ENCODE measurements around the gene NTN1.

The NTN1 gene

DNA sequence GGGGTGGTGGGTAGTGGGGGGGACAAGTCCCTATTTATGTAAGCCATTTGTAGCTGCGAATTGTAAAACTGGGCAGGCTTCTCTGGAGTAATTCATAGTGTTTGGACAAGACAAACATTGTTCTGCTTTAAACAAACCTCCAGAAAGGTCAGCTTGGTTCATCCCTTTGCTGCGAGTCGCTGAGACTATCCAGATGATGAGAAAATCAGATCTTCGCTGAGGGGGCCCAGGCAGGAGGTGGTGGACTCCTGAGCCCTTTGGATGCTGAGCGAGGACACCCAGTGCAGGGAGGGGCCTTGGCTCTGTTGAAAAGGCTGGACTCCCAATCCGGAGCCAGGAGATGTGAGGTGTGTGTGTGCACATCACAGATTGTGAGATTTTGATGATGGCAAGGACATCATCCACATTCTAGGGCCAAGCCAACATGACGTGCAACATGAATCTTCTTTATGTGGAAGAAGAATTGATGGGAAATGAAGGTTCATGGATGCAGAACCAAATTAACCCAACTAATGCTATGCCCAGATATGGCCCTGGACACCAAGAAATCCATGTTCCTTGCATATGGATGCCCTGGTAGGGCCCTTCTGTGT, 15.0 kb upstream of the NTN1 start:
- no peak for DNase-seq (ENCODE audit: low read depth, low spot score)

DNA sequence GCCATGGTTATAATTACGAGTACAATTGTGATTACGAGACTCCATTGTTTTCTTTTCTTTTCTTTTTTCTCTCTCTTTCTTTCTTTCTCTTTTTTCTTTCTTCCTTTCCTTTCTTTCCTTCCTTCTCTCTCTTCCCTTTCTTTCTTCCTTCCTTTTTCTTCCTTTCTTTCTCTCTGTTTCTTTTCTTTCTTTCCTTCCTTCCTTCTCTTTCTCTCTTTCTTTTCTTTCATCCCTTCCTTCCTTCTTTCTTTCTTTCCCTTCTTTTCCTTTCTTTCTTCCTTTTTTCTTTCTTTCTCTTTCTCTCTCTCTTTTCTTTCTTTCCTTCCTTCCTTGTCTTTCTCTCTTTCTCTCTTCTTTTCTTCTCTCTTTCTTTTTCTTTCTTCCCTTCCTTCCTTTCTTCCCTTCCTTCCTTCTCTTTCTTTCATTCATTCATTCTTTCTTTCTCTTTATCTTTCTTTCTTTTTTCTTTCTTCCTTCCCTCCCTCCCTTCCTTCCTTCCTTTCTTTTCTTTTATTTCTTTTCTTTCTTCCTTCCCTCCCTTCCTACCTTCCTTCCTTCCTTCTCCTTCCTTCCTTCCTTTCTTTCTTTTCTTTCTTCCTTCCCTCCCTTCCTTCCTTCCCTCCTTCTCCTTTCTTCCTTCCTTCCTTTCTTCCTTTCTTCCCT, 14.1 kb upstream of the NTN1 start:
- DNase-seq (ENCODE audit: low read depth, low spot score), result no peak

GRCh38 chr17:9009096-9009495, 12.2 kb upstream of the NTN1 start:
- no peak for DNase-seq (ENCODE audit: low read depth, low spot score)

GRCh38 chr17:9009737-9010136, 11.6 kb upstream of the NTN1 start:
- no peak for DNase-seq (ENCODE audit: low read depth, low spot score)

GRCh38 chr17:9011001-9011400, 10.3 kb upstream of the NTN1 start:
- no peak for DNase-seq (ENCODE audit: low read depth, low spot score)

- no peak for DNase-seq (ENCODE audit: low read depth, low spot score)
Observed at GRCh38 chr17:9016941-9017552, 4.3 kb upstream of the NTN1 start.

GRCh38 chr17:9018726-9019125, 2.6 kb upstream of the NTN1 start:
- DNase-seq (ENCODE audit: low read depth, low spot score), result no peak

DNA sequence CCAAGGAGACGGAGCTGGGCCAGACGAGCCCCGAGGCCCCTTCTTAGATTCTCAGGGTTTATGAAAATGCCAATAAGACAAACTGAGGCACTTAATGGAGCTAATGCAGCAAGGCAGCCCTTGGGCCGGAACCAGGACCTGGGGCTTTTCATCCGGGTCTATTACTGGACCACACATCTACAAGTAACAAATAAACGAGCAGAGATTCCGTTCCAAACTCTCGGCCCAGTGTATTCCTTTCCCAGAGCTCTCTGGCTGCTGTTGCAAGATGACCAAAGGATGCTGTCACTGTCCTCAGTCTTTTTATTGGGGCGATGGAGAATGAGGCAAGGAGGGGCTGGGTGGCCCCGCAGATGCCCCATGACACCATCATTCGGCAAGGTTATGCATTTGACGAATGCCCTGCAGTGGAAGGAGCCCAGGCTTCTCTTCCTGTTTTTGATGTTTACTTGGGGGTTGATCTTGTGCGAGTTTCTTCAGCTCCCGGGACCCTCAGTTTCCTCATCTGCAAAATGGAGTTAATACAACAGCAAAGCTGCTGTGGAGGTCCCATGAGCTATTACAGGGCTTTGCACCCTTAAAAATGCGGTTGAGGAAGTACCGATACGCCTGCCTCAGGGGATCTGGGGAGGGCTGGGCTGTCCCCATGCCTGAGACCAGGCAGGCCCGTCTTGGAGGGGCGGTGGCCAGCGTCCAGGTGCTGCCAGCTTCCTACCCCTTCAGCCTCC, 1.1 kb upstream of the NTN1 start:
- DNase-seq (ENCODE audit: low read depth, low spot score), result no peak

DNA sequence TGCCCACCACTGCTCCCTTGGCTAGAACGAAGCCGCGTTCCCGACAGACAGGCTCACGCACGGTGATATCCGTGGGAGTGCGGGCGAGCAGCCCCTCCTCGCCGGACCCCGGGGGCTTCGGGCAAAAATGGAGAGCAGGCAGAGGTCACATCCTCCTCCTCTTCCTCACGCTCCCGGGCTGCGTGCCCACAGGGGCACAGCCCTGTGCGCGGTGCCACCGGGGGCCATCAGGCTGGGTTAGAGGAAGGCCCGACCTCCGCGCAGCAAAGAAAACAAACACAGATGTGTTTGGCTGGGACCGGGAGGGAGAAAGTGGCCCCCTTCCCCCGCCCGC, 519 bp upstream of the NTN1 start:
- DNase-seq (ENCODE audit: low read depth, low spot score), result no peak

DNA sequence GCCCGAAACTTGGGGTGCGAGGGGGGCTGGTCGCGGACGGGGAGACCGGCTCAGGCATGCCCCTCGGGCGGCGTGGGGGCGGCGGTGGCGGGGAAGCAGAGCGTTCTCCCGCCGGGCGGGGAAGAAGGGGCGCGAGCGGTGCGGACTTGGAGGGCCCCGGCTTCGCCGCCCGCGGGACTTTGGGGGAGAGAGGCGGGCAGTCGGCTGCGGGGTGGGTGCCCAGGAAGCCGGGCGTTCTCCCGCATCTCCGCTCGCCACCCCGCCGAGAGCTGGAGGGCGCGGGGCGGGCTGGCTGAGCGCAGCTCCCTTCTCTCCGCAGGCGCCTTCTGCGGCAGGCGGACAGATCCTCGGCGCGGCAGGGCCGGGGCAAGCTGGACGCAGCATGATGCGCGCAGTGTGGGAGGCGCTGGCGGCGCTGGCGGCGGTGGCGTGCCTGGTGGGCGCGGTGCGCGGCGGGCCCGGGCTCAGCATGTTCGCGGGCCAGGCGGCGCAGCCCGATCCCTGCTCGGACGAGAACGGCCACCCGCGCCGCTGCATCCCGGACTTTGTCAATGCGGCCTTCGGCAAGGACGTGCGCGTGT, 772 bp downstream of the NTN1 start:
- no peak for DNase-seq (ENCODE audit: low read depth, low spot score)

DNA sequence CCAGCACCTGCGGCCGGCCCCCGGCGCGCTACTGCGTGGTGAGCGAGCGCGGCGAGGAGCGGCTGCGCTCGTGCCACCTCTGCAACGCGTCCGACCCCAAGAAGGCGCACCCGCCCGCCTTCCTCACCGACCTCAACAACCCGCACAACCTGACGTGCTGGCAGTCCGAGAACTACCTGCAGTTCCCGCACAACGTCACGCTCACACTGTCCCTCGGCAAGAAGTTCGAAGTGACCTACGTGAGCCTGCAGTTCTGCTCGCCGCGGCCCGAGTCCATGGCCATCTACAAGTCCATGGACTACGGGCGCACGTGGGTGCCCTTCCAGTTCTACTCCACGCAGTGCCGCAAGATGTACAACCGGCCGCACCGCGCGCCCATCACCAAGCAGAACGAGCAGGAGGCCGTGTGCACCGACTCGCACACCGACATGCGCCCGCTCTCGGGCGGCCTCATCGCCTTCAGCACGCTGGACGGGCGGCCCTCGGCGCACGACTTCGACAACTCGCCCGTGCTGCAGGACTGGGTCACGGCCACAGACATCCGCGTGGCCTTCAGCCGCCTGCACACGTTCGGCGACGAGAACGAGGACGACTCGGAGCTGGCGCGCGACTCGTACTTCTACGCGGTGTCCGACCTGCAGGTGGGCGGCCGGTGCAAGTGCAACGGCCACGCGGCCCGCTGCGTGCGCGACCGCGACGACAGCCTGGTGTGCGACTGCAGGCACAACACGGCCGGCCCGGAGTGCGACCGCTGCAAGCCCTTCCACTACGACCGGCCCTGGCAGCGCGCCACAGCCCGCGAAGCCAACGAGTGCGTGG, 1.5 kb downstream of the NTN1 start:
- DNase-seq (ENCODE audit: low read depth, low spot score), result no peak

- DNase-seq (ENCODE audit: low read depth, low spot score), result no peak
Observed at GRCh38 chr17:9023392-9024218, 2.3 kb downstream of the NTN1 start.

DNA sequence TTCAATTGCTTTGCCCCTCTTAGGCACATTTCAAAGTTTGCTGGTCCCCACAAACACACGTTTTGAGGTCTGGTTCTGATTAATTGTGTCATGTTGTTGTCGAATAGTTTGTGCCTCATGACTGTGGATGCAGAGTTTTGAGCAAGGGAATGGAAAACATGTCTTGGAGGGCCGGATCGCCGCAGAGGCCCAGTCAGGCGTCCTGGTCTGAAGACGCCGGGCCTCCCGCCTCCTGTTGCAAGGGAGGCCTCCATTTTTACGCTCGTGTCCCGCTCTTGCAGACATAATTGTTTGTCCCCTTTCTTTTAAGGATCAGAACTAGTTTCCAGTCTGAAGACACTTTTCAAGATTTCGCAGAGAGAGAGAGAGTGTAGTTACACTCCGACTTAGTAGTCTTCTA, 3.2 kb downstream of the NTN1 start:
- DNase-seq (ENCODE audit: low read depth, low spot score), result no peak

GRCh38 chr17:9026741-9027140, 5.4 kb downstream of the NTN1 start:
- no peak for DNase-seq (ENCODE audit: low read depth, low spot score)

GRCh38 chr17:9028202-9028987, 7.1 kb downstream of the NTN1 start:
- DNase-seq (ENCODE audit: low read depth, low spot score), result no peak

DNA sequence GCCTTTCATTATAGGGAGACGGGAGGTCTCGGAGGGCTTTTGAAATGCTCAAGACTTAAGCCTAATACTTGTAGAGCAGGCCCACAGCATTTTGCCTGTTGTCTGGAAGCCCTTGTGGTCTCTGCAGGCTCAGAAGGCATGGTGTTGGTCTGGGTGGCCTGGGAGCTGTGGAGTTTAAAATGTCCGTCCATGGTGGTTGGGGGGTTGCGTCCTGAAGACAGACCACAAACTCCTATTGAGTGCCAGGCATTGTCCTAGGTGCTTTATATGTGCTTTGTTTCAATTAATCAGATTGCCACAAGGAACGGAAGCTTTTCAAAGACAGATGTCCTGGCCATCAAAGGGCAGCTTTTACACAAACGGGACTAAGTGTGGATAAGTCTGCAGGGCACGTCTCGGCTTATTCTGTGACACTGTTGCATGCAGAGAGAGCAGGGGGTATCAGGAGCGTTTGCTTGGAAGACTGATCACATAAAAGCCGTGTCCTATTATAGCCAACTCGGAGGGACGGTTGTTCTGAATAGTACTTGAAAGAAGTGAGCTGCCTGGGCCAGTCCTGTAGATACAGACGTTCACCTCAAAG, 7.8 kb downstream of the NTN1 start:
- no peak for DNase-seq (ENCODE audit: low read depth, low spot score)

DNA sequence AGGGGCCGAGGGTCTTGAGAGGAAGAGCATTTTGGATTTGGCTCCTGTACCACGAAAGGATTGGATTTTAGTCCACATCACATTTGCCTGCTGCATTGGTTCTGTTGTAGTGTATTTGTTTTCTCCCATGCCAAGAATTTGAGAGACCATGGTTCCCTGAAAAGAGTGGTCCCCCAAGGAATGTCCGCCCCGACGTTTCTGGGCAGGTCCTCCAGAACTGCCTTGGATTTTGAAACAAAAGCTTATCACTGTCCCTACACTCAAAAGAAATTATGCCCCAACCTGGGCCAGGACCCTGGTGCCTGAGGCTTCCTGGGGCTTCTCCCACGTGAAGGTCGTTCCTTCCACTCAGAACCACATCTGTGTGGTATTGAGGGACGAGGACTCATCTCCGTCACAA, 10.8 kb downstream of the NTN1 start:
- DNase-seq (ENCODE audit: low read depth, low spot score), result no peak

DNA sequence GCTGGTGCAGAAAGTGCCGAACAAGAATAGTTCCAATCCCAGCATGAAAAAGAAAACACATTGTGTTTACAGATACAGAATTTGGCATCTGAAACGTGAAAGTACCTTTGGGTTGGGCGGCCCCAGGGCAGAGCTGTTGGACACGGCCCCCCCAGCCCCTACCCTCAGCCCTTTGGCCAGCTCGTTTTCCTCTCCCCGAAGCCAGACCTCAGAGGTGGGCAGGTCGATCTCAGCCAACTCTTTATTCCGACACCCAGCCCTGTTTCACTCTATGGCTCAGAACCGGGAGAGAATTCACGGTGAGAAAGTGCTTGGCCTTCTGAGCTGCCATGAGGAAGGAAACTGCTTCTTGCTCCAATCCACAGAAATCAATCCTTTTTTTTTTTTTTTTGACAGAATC, 11.3 kb downstream of the NTN1 start:
- DNase-seq (ENCODE audit: low read depth, low spot score), result no peak

DNA sequence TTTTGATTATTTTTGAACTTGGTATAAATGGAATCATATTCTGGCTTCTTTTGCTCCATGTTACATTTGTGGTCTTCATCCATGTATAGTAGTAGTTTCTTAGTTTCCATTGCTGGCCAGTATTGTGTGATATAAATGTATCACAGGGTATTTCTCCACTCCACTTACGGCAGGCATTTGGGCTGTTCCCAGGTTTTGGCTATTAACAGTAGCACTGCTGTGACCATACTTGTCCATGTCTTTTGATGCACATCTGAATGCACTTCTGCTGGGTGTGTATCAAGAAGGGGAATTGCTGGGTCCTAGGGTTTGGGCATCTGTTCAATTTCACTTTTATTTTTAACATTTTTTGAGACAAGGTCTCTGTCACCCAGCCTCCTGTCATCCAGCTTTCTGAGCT, 13.9 kb downstream of the NTN1 start:
- DNase-seq (ENCODE audit: low read depth, low spot score), result no peak

DNA sequence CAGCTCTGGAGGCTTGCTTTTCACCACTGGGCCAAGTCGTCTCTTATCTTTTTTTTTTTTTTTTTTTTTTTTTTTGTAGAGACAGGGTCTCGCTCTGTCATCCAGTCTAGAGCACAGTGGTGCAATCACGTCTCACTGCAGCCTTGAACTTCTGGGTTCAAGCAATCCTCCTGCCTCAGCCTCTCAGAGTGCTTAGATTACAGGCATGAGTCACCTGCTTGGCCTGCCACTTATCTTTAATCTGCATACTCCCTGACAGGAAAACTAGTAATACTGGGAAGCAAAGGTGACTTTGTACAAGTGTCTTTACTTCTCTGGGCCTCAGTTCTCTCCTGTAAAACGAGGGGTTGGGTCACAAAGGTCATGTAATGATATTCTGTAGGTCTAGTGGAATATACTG, 15.0 kb downstream of the NTN1 start:
- DNase-seq (ENCODE audit: low read depth, low spot score), result no peak

Measured in activated naive CD8-positive, alpha-beta T cell treated with anti-CD3 and anti-CD28 coated beads, Interleukin-2, amount 50 U/mL, for 16 hours (primary cell).